ENCODE results near the gene GRIK4.

The GRIK4 gene

GRCh38 chr11:120898568-120898967 is 387.0 kb downstream of the GRIK4 start:
- no peak for DNase-seq

GRCh38 chr11:120899720-120900119 is 388.2 kb downstream of the GRIK4 start:
- DNase-seq: no peak

- no peak for DNase-seq
Observed at GRCh38 chr11:120900643-120901042, 389.1 kb downstream of the GRIK4 start.

- no peak for DNase-seq
Observed at GRCh38 chr11:120903686-120904085, 392.1 kb downstream of the GRIK4 start.

- DNase-seq: no peak
Observed at GRCh38 chr11:120904116-120904515, 392.6 kb downstream of the GRIK4 start.

- DNase-seq: no peak
Observed at GRCh38 chr11:120906766-120907165, 395.2 kb downstream of the GRIK4 start.

GRCh38 chr11:120907971-120908370 is 396.4 kb downstream of the GRIK4 start:
- no peak for DNase-seq

- no peak for DNase-seq
Observed at GRCh38 chr11:120908461-120909181, 397.1 kb downstream of the GRIK4 start.

- no peak for DNase-seq
Observed at GRCh38 chr11:120909676-120910416, 398.3 kb downstream of the GRIK4 start.

GRCh38 chr11:120911943-120912342 is 400.4 kb downstream of the GRIK4 start:
- no peak for DNase-seq

GRCh38 chr11:120912504-120912903 is 401.0 kb downstream of the GRIK4 start:
- DNase-seq: no peak

- DNase-seq: no peak
Observed at GRCh38 chr11:120912915-120913314, 401.4 kb downstream of the GRIK4 start.

- DNase-seq: no peak
Observed at GRCh38 chr11:120914021-120914420, 402.5 kb downstream of the GRIK4 start.

GRCh38 chr11:120914601-120915000 is 403.1 kb downstream of the GRIK4 start:
- no peak for DNase-seq

GRCh38 chr11:120917559-120918239 is 406.2 kb downstream of the GRIK4 start:
- no peak for DNase-seq

- DNase-seq: no peak
Observed at GRCh38 chr11:120918257-120918656, 406.7 kb downstream of the GRIK4 start.

GRCh38 chr11:120919045-120919444 is 407.5 kb downstream of the GRIK4 start:
- no peak for DNase-seq

- no peak for DNase-seq
Observed at GRCh38 chr11:120919566-120919965, 408.0 kb downstream of the GRIK4 start.

GRCh38 chr11:120923866-120924508 is 412.4 kb downstream of the GRIK4 start:
- DNase-seq: no peak

- DNase-seq: no peak
Observed at GRCh38 chr11:120925944-120926343, 414.4 kb downstream of the GRIK4 start.

GRCh38 chr11:120928627-120929026 is 417.1 kb downstream of the GRIK4 start:
- no peak for DNase-seq

GRCh38 chr11:120929090-120929489 is 417.5 kb downstream of the GRIK4 start:
- DNase-seq: no peak

GRCh38 chr11:120929664-120930154 is 418.2 kb downstream of the GRIK4 start:
- no peak for DNase-seq
